T-cell (primary cell): ENCODE measurements around the gene ADAMTS13. TPM values are rescaled to one million over a fixed set of nuclear protein-coding genes. Genes with fewer than 3 reads are reported as not detected.
"Not testable (repeated sequence)": the region's sequence is repeated elsewhere in the genome, so short reads cannot be mapped to it uniquely, and the experiment has no call there.

Source experiments
- ATAC-seq, 4 experiments: fragments of 200-7000 bp in 3 of 4; fragments of 150-1000 bp in 1 of 4; cut with Tn5 transposase; replicated peaks in 1 of 4; 1 replicate in 3 of 4; 2 replicates in 1 of 4; pipeline ENCODE4 v1.10.0; 2021; ENCODE audit warnings: moderate library complexity in 3 of 4, mild to moderate bottlenecking in 2 of 4, moderate number of reproducible peaks in 1 of 4
- CTCF ChIA-PET, 2 donors: fragments of 300-600 bp; sonication (Branson Sonifier 250); formaldehyde crosslinking; loops; one replicate each; lab custom pipeline; 2022; ENCODE audit warnings: antibody characterized with exemption in 2 of 2; lab: Charles Lee
- POLR2A ChIA-PET, 2 donors: fragments of 300-600 bp; sonication (Branson Sonifier 250); formaldehyde crosslinking; loops; one replicate each; lab custom pipeline; 2022; ENCODE audit warnings: antibody characterized with exemption in 2 of 2; lab: Charles Lee
- DNase-seq, 35 experiments: peaks; one replicate each; pipeline versions ENCODE4 v3.0.0 to v3.0.0-alpha.2; 2013 to 2023
- H3K27ac ChIP-seq: one replicate; pipeline ENCODE4 v1.5.1; 2013; ENCODE audit warnings: low read length
- H3K27me3 ChIP-seq, 2 experiments: replicated peaks in 1 of 2; 1 replicate in 1 of 2; 2 replicates in 1 of 2; pipeline versions ENCODE4 v1.6.1 to v1.7.0; 2013; ENCODE audit warnings: low read length in 1 of 2, mixed read lengths in 1 of 2; ENCODE audit not compliant: control insufficient read depth in 2 of 2, insufficient read depth in 2 of 2; ENCODE audit errors: extremely low read depth in 1 of 2
- H3K36me3 ChIP-seq, 2 donors: 1 replicate in 1 of 2; 2 replicates in 1 of 2; pipeline versions ENCODE4 v1.6.1 to v1.7.0; 2013; ENCODE audit warnings: low read length in 1 of 2; ENCODE audit not compliant: control insufficient read depth in 2 of 2, insufficient read depth in 1 of 2; ENCODE audit errors: extremely low read depth in 1 of 2
- H3K4me1 ChIP-seq, 2 experiments: 1 replicate in 1 of 2; 2 replicates in 1 of 2; pipeline versions ENCODE4 v1.6.1 to v1.7.0; 2013; ENCODE audit warnings: low read length in 2 of 2, mixed read lengths in 1 of 2; ENCODE audit not compliant: insufficient read depth in 2 of 2, control insufficient read depth in 1 of 2; ENCODE audit errors: extremely low read depth in 1 of 2
- H3K4me3 ChIP-seq, 2 donors: 1 replicate in 1 of 2; 2 replicates in 1 of 2; pipeline versions ENCODE4 v1.5.1 to v1.7.0; 2013; ENCODE audit warnings: mild to moderate bottlenecking in 2 of 2, low read length in 1 of 2, moderate library complexity in 1 of 2; ENCODE audit not compliant: control insufficient read depth in 1 of 2; ENCODE audit errors: extremely low read depth in 1 of 2
- H3K9me3 ChIP-seq: 2 replicates; pipeline ENCODE4 v1.7.0; 2013
- H3K27ac Mint-ChIP-seq, 2 donors: one replicate each; pipeline ENCODE4 v1.8.0; 2020 to 2021; ENCODE audit warnings: mild to moderate bottlenecking in 2 of 2, mixed read lengths in 2 of 2
- H3K27me3 Mint-ChIP-seq, 2 donors: one replicate each; pipeline ENCODE4 v1.8.0; 2021 to 2022; ENCODE audit warnings: mixed read lengths in 2 of 2
- H3K36me3 Mint-ChIP-seq: one replicate; pipeline ENCODE4 v1.8.0; 2021; ENCODE audit warnings: mixed read lengths
- H3K4me1 Mint-ChIP-seq, 3 donors: one replicate each; pipeline ENCODE4 v1.8.0; 2020 to 2022; ENCODE audit warnings: mixed read lengths in 3 of 3, mild to moderate bottlenecking in 1 of 3
- H3K4me3 Mint-ChIP-seq, 3 donors: one replicate each; pipeline ENCODE4 v1.8.0; 2020 to 2022; ENCODE audit warnings: mild to moderate bottlenecking in 3 of 3, mixed read lengths in 3 of 3, moderate library complexity in 3 of 3
- H3K9me3 Mint-ChIP-seq, 3 donors: one replicate each; pipeline ENCODE4 v1.8.0; 2020 to 2022; ENCODE audit warnings: mixed read lengths in 3 of 3
- WGBS: methylation state at CpG from one replicate; pipeline ENCODE4 v1.1.5; 2013; ENCODE audit warnings: missing lambda C conversion rate; ENCODE audit not compliant: insufficient coverage; 5-methylcytosine and 5-hydroxymethylcytosine counted together
- total RNA-seq, 35 experiments: library from RNA in 6 of 35; stranded (reverse) in 6 of 35; fragments of 120-200 nt in 1 of 35; gene quantifications; one replicate each; pipeline versions ENCODE4 v1.2.1 to v1.2.4 and lab custom pipeline; 2013 to 2026

ADAMTS13 gene
- total RNA-seq, 5 donors from 2014 or later (not counting 1 experiment from before 2014, with no cell fraction given), result 1.3 to 3.3 (median 2.4) TPM

GRCh38 chr9:133443248-133443647 lies 21.1 kb downstream of the ADAMTS13 start:
- Mint-ChIP-seq H3K4me3 (no peak overlapping the region), H3K4me1 (no peaks in the 10 kb centered on the region), H3K9me3 (no peaks in the 10 kb centered on the region), H3K36me3 (no peaks in the 10 kb centered on the region), H3K27ac (no peak overlapping the region), H3K27me3 (peaks cover 3 to 4% of the 10 kb centered on the region in 2 donors)
- 87% methylated on average over 13 of the region's 15 CpGs for WGBS
- Histone ChIP-seq H3K9me3 (no peaks in the 10 kb centered on the region), H3K27me3 (peaks cover 0 to 27% of the 10 kb centered on the region in 2 experiments), H3K4me3 (no peak overlapping the region), H3K36me3 (no peaks in the 10 kb centered on the region), H3K4me1 (no peaks in the 10 kb centered on the region), H3K27ac (no peak overlapping the region)
- ChIA-PET CTCF (interaction anchor here in 1 of 2 donors (0.6 kb wide), 1 partner anchor 224 kb away, joined by 9 read pairs; no protein-coding TSS in a partner anchor), POLR2A (no interaction called here)
- DNase-seq, result no peak
- ATAC-seq, result no peak

- Histone ChIP-seq H3K4me1 (no peaks in the 10 kb centered on the region), H3K27me3 (peaks cover 0 to 31% of the 10 kb centered on the region in 2 experiments), H3K9me3 (no peaks in the 10 kb centered on the region), H3K4me3 (no peak overlapping the region), H3K36me3 (no peaks in the 10 kb centered on the region), H3K27ac (no peak overlapping the region)
- Mint-ChIP-seq H3K27ac (no peak overlapping the region), H3K27me3 (peaks cover 3 to 4% of the 10 kb centered on the region in 2 donors), H3K4me3 (no peak overlapping the region), H3K9me3 (no peaks in the 10 kb centered on the region), H3K4me1 (no peaks in the 10 kb centered on the region), H3K36me3 (no peaks in the 10 kb centered on the region)
- DNase-seq (no peak), ATAC-seq (no peak)
- WGBS, result 63% methylated on average over 4 of the region's 8 CpGs
- POLR2A ChIA-PET, result no interaction called here
- CTCF ChIA-PET, result no interaction called here
Measured at GRCh38 chr9:133443982-133444381, 21.8 kb downstream of the ADAMTS13 start.

- no peak for ATAC-seq
- Mint-ChIP-seq H3K36me3 (no peaks in the 10 kb centered on the region), H3K27ac (no peak overlapping the region), H3K4me3 (no peak overlapping the region), H3K4me1 (no peaks in the 10 kb centered on the region), H3K27me3 (peaks cover 3 to 4% of the 10 kb centered on the region in 2 donors), H3K9me3 (no peaks in the 10 kb centered on the region)
- Histone ChIP-seq H3K36me3 (no peaks in the 10 kb centered on the region), H3K27me3 (peaks cover 0 to 36% of the 10 kb centered on the region in 2 experiments), H3K4me3 (no peak overlapping the region), H3K4me1 (no peaks in the 10 kb centered on the region), H3K9me3 (no peaks in the 10 kb centered on the region), H3K27ac (no peak overlapping the region)
- DNase-seq, result no peak
- ChIA-PET CTCF (no interaction called here), POLR2A (no interaction called here)
- 82% methylated on average over 22 of the region's 23 CpGs for WGBS
Measured at GRCh38 chr9:133445293-133445969, 23.3 kb downstream of the ADAMTS13 start.

GRCh38 chr9:133448487-133448972 lies 26.4 kb downstream of the ADAMTS13 start:
- POLR2A ChIA-PET, result no interaction called here
- Mint-ChIP-seq H3K4me3 (no peak overlapping the region), H3K27ac (no peak overlapping the region), H3K27me3 (peaks cover 3 to 4% of the 10 kb centered on the region in 2 donors), H3K4me1 (no peaks in the 10 kb centered on the region), H3K36me3 (no peaks in the 10 kb centered on the region), H3K9me3 (no peaks in the 10 kb centered on the region)
- H3K4me1 ChIP-seq, result no peaks in the 10 kb centered on the region
- H3K36me3 ChIP-seq, result no peaks in the 10 kb centered on the region
- CTCF ChIA-PET, result no interaction called here
- DNase-seq (no peak), ATAC-seq (no peak)
- H3K27ac ChIP-seq, result no peak overlapping the region
- no peak overlapping the region for H3K4me3 ChIP-seq
- 87% methylated on average over 13 of the region's 13 CpGs for WGBS
- H3K27me3 ChIP-seq, result peaks cover 0 to 37% of the 10 kb centered on the region in 2 experiments
- H3K9me3 ChIP-seq, result no peaks in the 10 kb centered on the region

GRCh38 chr9:133449760-133450159 lies 27.6 kb downstream of the ADAMTS13 start:
- DNase-seq (no peak), ATAC-seq (no peak)
- peaks cover 0 to 37% of the 10 kb centered on the region in 2 experiments for H3K27me3 ChIP-seq
- Mint-ChIP-seq H3K4me1 (no peaks in the 10 kb centered on the region), H3K4me3 (no peak overlapping the region), H3K27me3 (peaks cover 4 to 6% of the 10 kb centered on the region in 2 donors), H3K9me3 (no peaks in the 10 kb centered on the region), H3K36me3 (no peaks in the 10 kb centered on the region), H3K27ac (no peak overlapping the region)
- no peak overlapping the region for H3K27ac ChIP-seq
- no peaks in the 10 kb centered on the region for H3K9me3 ChIP-seq
- H3K4me1 ChIP-seq, result no peaks in the 10 kb centered on the region
- H3K4me3 ChIP-seq, result no peak overlapping the region
- ChIA-PET POLR2A (no interaction called here), CTCF (no interaction called here)
- no peaks in the 10 kb centered on the region for H3K36me3 ChIP-seq
- WGBS, result 85% methylated on average over 12 of the region's 12 CpGs

- DNase-seq, H3K9me3 Mint-ChIP-seq, H3K4me1 Mint-ChIP-seq, ATAC-seq, H3K27ac Mint-ChIP-seq, H3K27me3 Mint-ChIP-seq, H3K36me3 ChIP-seq, POLR2A ChIA-PET, H3K9me3 ChIP-seq, H3K4me3 Mint-ChIP-seq, H3K36me3 Mint-ChIP-seq, CTCF ChIA-PET, H3K4me1 ChIP-seq, H3K4me3 ChIP-seq, H3K27ac ChIP-seq: not testable (repeated sequence)
- H3K27me3 ChIP-seq, result peaks cover 0 to 49% of the 10 kb centered on the region in 2 experiments
- WGBS, result no CpG with 5 or more reads among the region's 5 CpGs
Measured at GRCh38 chr9:133451865-133452264, 29.7 kb downstream of the ADAMTS13 start.
